PC-3 (cell line): Measurements from ENCODE around the gene ARL5C. TPM values are rescaled to one million over a fixed set of nuclear protein-coding genes. Genes with fewer than 3 reads are reported as not detected.

Experiments
- ATAC-seq: fragments of 200-7000 bp; cut with Tn5 transposase; 2 replicates; pipeline ENCODE4 v1.9.1; 2020; ENCODE audit warnings: mild to moderate bottlenecking, moderate library complexity
- BruUV-seq: library from RNA; stranded (reverse); fragments of 400-500 nt; replicated peaks from 2 replicates; lab custom pipeline; 2021; lab: Mats Ljungman, UMichigan
- CTCF ChIA-PET: fragments of 300-600 bp; sonication (Branson Sonifier 250); formaldehyde crosslinking; loops from one replicate; lab custom pipeline; 2022; ENCODE audit warnings: antibody characterized with exemption; lab: Charles Lee
- POLR2A ChIA-PET: fragments of 300-600 bp; sonication (Branson Sonifier 250); formaldehyde crosslinking; loops from one replicate; lab custom pipeline; 2022; ENCODE audit warnings: antibody characterized with exemption; ENCODE audit not compliant: unreplicated experiment; lab: Charles Lee
- DNase-seq: peaks from one replicate; pipeline ENCODE4 v3.0.0-alpha.2; 2015
- H2AFZ ChIP-seq: fragments of 300-600 bp; sonication (generic); 2 replicates; pipeline ENCODE4 v1.6.0; 2016; ENCODE audit warnings: antibody characterized with exemption, low read length
- H3F3A ChIP-seq: fragments of 300-600 bp; sonication (generic); one replicate; pipeline ENCODE4 v1.6.0; 2017; ENCODE audit warnings: antibody characterized with exemption, low read length, control low read depth, mild to moderate bottlenecking; ENCODE audit not compliant: unreplicated experiment
- H3K27ac ChIP-seq: fragments of 300-600 bp; sonication (generic); 2 replicates; pipeline ENCODE4 v1.5.1; 2016; ENCODE audit warnings: mild to moderate bottlenecking, low read length
- H3K27me3 ChIP-seq: fragments of 300-600 bp; sonication (generic); 2 replicates; pipeline ENCODE4 v1.6.1; 2016; ENCODE audit warnings: low read length, mixed read lengths
- H3K36me3 ChIP-seq: fragments of 300-600 bp; sonication (generic); 2 replicates; pipeline ENCODE4 v1.6.1; 2016; ENCODE audit warnings: low read depth, mixed run types, low read length, mixed read lengths
- H3K4me1 ChIP-seq: fragments of 300-600 bp; sonication (generic); 2 replicates; pipeline ENCODE4 v1.5.1; 2016; ENCODE audit warnings: low read length; ENCODE audit not compliant: insufficient read depth
- H3K4me2 ChIP-seq: fragments of 300-600 bp; sonication (generic); 2 replicates; pipeline ENCODE4 v1.6.0; 2016; ENCODE audit warnings: low read length
- H3K4me3 ChIP-seq: fragments of 300-600 bp; sonication (generic); 2 replicates; pipeline ENCODE4 v1.5.1; 2016; ENCODE audit warnings: mild to moderate bottlenecking, low read length, mixed read lengths
- H3K79me2 ChIP-seq: fragments of 300-600 bp; sonication (generic); 2 replicates; pipeline ENCODE4 v1.6.1; 2017; ENCODE audit warnings: low read length, mixed read lengths
- H3K9ac ChIP-seq: fragments of 300-600 bp; sonication (generic); 2 replicates; pipeline ENCODE4 v1.6.0; 2016; ENCODE audit warnings: mild to moderate bottlenecking, low read length
- H3K9me2 ChIP-seq: fragments of 300-600 bp; sonication (generic); replicated peaks from 2 replicates; pipeline ENCODE4 v1.6.1; 2016; ENCODE audit warnings: mixed run types, low read length, mixed read lengths
- H3K9me3 ChIP-seq: fragments of 300-600 bp; sonication (generic); 2 replicates; pipeline ENCODE4 v1.6.1; 2016; ENCODE audit warnings: low read length, mixed read lengths
- H4K20me1 ChIP-seq: fragments of 300-600 bp; sonication (generic); 2 replicates; pipeline ENCODE4 v1.6.1; 2016; ENCODE audit warnings: low read length, mixed read lengths
- EZH2 ChIP-seq: fragments of 300-600 bp; sonication (generic); IDR thresholded peaks from one replicate; pipeline ENCODE4 v1.6.1; 2017; ENCODE audit warnings: antibody characterized with exemption, mild to moderate bottlenecking, low read length; ENCODE audit not compliant: unreplicated experiment
- EZH2phosphoT487 ChIP-seq: fragments of 300-600 bp; sonication (generic); IDR thresholded peaks from 2 replicates; pipeline ENCODE4 v1.6.1; 2018; ENCODE audit warnings: mild to moderate bottlenecking, antibody characterized with exemption, low read length, borderline replicate concordance
- intact Hi-C: fragments of 100-400 bp; cut with micrococcal nuclease; formaldehyde crosslinking; loops from 2 replicates; pipeline ENCODE4 v1.9.0; 2023
- total RNA-seq: library from RNA; depleted of rRNA; stranded (reverse); fragments of >200 nt; gene quantifications from 2 replicates; pipeline ENCODE4 v1.2.3, GENCODE V29; 2014
- TF ChIP-seq, protein P1 (sequence below): fragments of 300-600 bp; sonication (generic); conservative IDR thresholded peaks from 2 replicates; pipeline ENCODE4 v1.5.1; 2017; ENCODE audit warnings: antibody characterized with exemption, low read depth, mild to moderate bottlenecking, low read length

The ARL5C gene
- total RNA-seq, 1 experiment from 2014 or later, result not detected

DNA sequence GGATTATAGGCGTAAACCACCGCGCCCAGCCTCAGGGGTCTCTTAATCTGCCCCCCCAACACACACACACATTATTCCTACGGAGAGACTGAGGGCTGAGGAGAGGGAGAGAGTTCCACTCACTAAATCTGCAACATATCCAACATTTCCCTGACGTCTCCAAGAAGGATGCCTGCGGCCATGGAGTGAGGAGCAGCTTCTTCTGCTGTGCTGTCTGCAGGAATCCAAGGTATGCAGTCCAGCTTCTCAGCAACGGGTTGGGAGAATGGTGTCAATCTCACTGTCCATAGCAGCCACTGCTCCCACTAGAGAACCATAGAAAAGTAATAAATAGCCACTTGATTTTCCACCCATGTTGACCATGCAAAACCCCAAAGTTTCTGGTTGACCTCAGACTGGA is 9.5 kb downstream of the ARL5C start:
- ChIA-PET POLR2A (no interaction called here), CTCF (no interaction called here)
- no peaks in the 10 kb centered on the region for H3K36me3 ChIP-seq
- TF ChIP-seq EZH2phosphoT487, result no peak
- TF ChIP-seq, protein P1, sequence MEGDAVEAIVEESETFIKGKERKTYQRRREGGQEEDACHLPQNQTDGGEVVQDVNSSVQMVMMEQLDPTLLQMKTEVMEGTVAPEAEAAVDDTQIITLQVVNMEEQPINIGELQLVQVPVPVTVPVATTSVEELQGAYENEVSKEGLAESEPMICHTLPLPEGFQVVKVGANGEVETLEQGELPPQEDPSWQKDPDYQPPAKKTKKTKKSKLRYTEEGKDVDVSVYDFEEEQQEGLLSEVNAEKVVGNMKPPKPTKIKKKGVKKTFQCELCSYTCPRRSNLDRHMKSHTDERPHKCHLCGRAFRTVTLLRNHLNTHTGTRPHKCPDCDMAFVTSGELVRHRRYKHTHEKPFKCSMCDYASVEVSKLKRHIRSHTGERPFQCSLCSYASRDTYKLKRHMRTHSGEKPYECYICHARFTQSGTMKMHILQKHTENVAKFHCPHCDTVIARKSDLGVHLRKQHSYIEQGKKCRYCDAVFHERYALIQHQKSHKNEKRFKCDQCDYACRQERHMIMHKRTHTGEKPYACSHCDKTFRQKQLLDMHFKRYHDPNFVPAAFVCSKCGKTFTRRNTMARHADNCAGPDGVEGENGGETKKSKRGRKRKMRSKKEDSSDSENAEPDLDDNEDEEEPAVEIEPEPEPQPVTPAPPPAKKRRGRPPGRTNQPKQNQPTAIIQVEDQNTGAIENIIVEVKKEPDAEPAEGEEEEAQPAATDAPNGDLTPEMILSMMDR, result no peak
- TF ChIP-seq EZH2, result no peak
- no peak overlapping the region for H3K9ac ChIP-seq
- H3F3A ChIP-seq, result no peaks in the 10 kb centered on the region
- H3K9me2 ChIP-seq, result no peaks in the 10 kb centered on the region
- ATAC-seq (no peak), DNase-seq (no peak)
- H3K27me3 ChIP-seq, result no peaks in the 10 kb centered on the region
- H3K4me3 ChIP-seq, result no peak overlapping the region
- no peak overlapping the region for H3K27ac ChIP-seq
- no peak overlapping the region for H3K4me2 ChIP-seq
- H4K20me1 ChIP-seq, result no peaks in the 10 kb centered on the region
- H3K4me1 ChIP-seq, result peaks cover 7% of the 10 kb centered on the region
- no TSS peak for BruUV-seq
- no peaks in the 10 kb centered on the region for H3K9me3 ChIP-seq
- H3K79me2 ChIP-seq, result no peaks in the 10 kb centered on the region
- H2AFZ ChIP-seq, result no peak overlapping the region
- intact Hi-C loops, result no loop called here

DNA sequence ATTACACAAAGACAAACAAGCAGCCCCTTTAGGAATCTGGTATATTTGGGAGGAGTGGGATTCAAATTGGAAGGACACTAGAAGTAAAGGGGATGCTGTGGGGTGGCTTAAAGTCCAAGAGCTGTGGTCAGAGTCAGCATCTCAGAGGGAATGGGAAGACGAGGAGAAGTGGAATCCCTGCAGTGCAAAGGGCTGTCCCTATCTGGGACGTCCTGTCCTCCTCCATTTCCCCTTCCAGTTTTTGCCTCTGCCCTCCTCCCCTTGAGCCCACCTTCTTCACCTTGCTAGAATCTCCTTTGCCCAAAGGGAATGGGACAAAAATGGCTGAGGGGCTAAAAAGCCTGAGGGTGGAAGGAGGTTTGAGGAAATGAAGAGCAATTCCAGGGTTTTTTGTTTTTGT is 10.3 kb downstream of the ARL5C start:
- POLR2A ChIA-PET, result no interaction called here
- no TSS peak for BruUV-seq

More for the DNA sequence above, 10.3 kb downstream of the ARL5C start:
- intact Hi-C loops, result no loop called here
- no peak overlapping the region for H2AFZ ChIP-seq
- H3K27ac ChIP-seq, result no peak overlapping the region
- no peaks in the 10 kb centered on the region for H3K9me2 ChIP-seq
- no peaks in the 10 kb centered on the region for H3K36me3 ChIP-seq
- H3F3A ChIP-seq, result no peaks in the 10 kb centered on the region
- H3K4me2 ChIP-seq, result no peak overlapping the region
- DNase-seq (no peak), ATAC-seq (no peak)
- peaks cover 4% of the 10 kb centered on the region; the same call in 1 of the 2 replicates for H3K27me3 ChIP-seq
- CTCF ChIA-PET, result no interaction called here
- H3K9ac ChIP-seq, result no peak overlapping the region
- no peaks in the 10 kb centered on the region for H4K20me1 ChIP-seq
- H3K9me3 ChIP-seq, result no peaks in the 10 kb centered on the region
- TF ChIP-seq EZH2, result no peak
- TF ChIP-seq, protein P1, result no peak
- TF ChIP-seq EZH2phosphoT487, result no peak
- H3K79me2 ChIP-seq, result no peaks in the 10 kb centered on the region
- H3K4me1 ChIP-seq, result peaks cover 7% of the 10 kb centered on the region
- no peak overlapping the region; the same call in 1 of the 2 replicates for H3K4me3 ChIP-seq
